ENCODE data around the gene ADAMTS2.

GRCh38 chr5:179153921-179154345 is 191.3 kb downstream of the ADAMTS2 start:
- TF ChIP-seq CTCF (conservative IDR thresholded peaks at IDR 0.05 in 1 of 2, IDR thresholded peaks at IDR 0.05 in 1 of 2; ENCODE audit: low read depth in 1 of 2, low read length in 2 of 2) (no peak), EZH2 (IDR thresholded peaks at IDR 0.05; ENCODE audit: low read length, missing control alignments) (no peak)
